Liver (tissue), 9 donors: Measurements from ENCODE around the gene KLC4. TPM values are rescaled to one million over a fixed set of nuclear protein-coding genes. Genes with fewer than 3 reads are reported as not detected.

Source experiments
- DNase-seq: peaks from one replicate; pipeline ENCODE4 v3.0.0-alpha.2; 2017; ENCODE audit warnings: low spot score
- H3K27ac ChIP-seq, 2 donors: one replicate each; pipeline ENCODE4 v1.7.0; 2013; ENCODE audit warnings: inconsistent platforms in 2 of 2, low read length in 2 of 2, control low read depth in 1 of 2, low read depth in 1 of 2, mild to moderate bottlenecking in 1 of 2
- H3K27me3 ChIP-seq, 4 donors: one replicate each; pipeline versions ENCODE4 v1.6.1 to v1.7.0; 2013; ENCODE audit warnings: low read length in 3 of 4, inconsistent platforms in 1 of 4, mild to moderate bottlenecking in 1 of 4, moderate library complexity in 1 of 4; ENCODE audit not compliant: control insufficient read depth in 4 of 4, insufficient read depth in 4 of 4
- H3K36me3 ChIP-seq, 4 donors: one replicate each; pipeline versions ENCODE4 v1.6.1 to v1.7.0; 2013; ENCODE audit warnings: low read length in 3 of 4, mild to moderate bottlenecking in 3 of 4, low read depth in 1 of 4, moderate library complexity in 1 of 4; ENCODE audit not compliant: control insufficient read depth in 4 of 4, insufficient read depth in 3 of 4
- H3K4me1 ChIP-seq, 4 donors: one replicate each; pipeline versions ENCODE4 v1.6.1 to v1.7.0; 2013; ENCODE audit warnings: low read length in 3 of 4, mild to moderate bottlenecking in 3 of 4, moderate library complexity in 1 of 4; ENCODE audit not compliant: control insufficient read depth in 4 of 4, insufficient read depth in 4 of 4
- H3K4me3 ChIP-seq, 3 donors: one replicate each; pipeline versions ENCODE4 v1.6.1 to v1.7.0; 2013; ENCODE audit warnings: low read length in 3 of 3, control low read depth in 1 of 3, low read depth in 1 of 3, mild to moderate bottlenecking in 1 of 3
- H3K9ac ChIP-seq, 2 donors: one replicate each; pipeline ENCODE4 v1.7.0; 2013; ENCODE audit warnings: low read length in 2 of 2, mild to moderate bottlenecking in 2 of 2, moderate library complexity in 2 of 2, control low read depth in 1 of 2, low read depth in 1 of 2
- H3K9me3 ChIP-seq, 4 donors: one replicate each; pipeline versions ENCODE4 v1.6.1 to v1.7.0; 2013; ENCODE audit warnings: low read length in 3 of 4; ENCODE audit not compliant: control insufficient read depth in 4 of 4
- ATF3 ChIP-seq: IDR thresholded peaks from 2 replicates; pipeline ENCODE4 v1.6.1; 2016; ENCODE audit warnings: antibody characterized with exemption
- CTCF ChIP-seq: fragments of 150-350 bp; IDR thresholded peaks from 2 replicates; pipeline ENCODE4 v1.5.1; 2017; ENCODE audit warnings: improper control_type of control experiment, low read depth, low read length; ENCODE audit not compliant: missing input control
- FOXA1 ChIP-seq: IDR thresholded peaks from 2 replicates; pipeline ENCODE4 v1.6.1; 2016; ENCODE audit warnings: antibody characterized with exemption
- FOXA2 ChIP-seq: IDR thresholded peaks from 2 replicates; pipeline ENCODE4 v1.6.1; 2016; ENCODE audit warnings: antibody characterized with exemption
- HNF4G ChIP-seq: IDR thresholded peaks from 2 replicates; pipeline ENCODE4 v1.6.1; 2016; ENCODE audit warnings: antibody characterized with exemption
- JUND ChIP-seq, 2 donors: IDR thresholded peaks; 2 replicates each; pipeline ENCODE4 v1.6.1; 2016; ENCODE audit warnings: antibody characterized with exemption in 2 of 2
- NR2F2 ChIP-seq: IDR thresholded peaks from 2 replicates; pipeline ENCODE4 v1.6.1; 2016; ENCODE audit warnings: antibody characterized with exemption
- RAD21 ChIP-seq, 2 donors: IDR thresholded peaks; 2 replicates each; pipeline ENCODE4 v1.6.1; 2016; ENCODE audit warnings: antibody characterized with exemption in 2 of 2, mild to moderate bottlenecking in 2 of 2
- REST ChIP-seq: IDR thresholded peaks from 2 replicates; pipeline ENCODE4 v1.6.1; 2016; ENCODE audit warnings: antibody characterized with exemption, mild to moderate bottlenecking
- RXRA ChIP-seq, 2 donors: IDR thresholded peaks; 2 replicates each; pipeline ENCODE4 v1.6.1; 2017 to 2018; ENCODE audit warnings: antibody characterized with exemption in 2 of 2, mild to moderate bottlenecking in 1 of 2
- SP1 ChIP-seq: IDR thresholded peaks from 2 replicates; pipeline ENCODE4 v1.6.1; 2018; ENCODE audit warnings: antibody characterized with exemption, mild to moderate bottlenecking
- TAF1 ChIP-seq: conservative IDR thresholded peaks from 2 replicates; pipeline ENCODE4 v1.6.1; 2016; ENCODE audit warnings: antibody characterized with exemption, mild to moderate bottlenecking
- YY1 ChIP-seq: IDR thresholded peaks from 2 replicates; pipeline ENCODE4 v1.6.1; 2016; ENCODE audit warnings: antibody characterized with exemption, mild to moderate bottlenecking
- WGBS: extraction: QIAGEN DNeasy Blood & Tissue Kit; methylation state at CpG from one replicate; pipeline ENCODE4 v1.1.7; 2013; 5-methylcytosine and 5-hydroxymethylcytosine counted together
- polyA plus RNA-seq, 2 donors: library from polyadenylated mRNA; stranded (reverse) in 1 of 2; unstranded in 1 of 2; fragments of 200-250 nt in 1 of 2; fragments of >200 nt in 1 of 2; fragmentation: Nextera tagmentation in 1 of 2; extraction: Ambion mirVana in 1 of 2; gene quantifications; one replicate each; pipeline versions ENCODE4 v1.2.1 to v1.2.3, GENCODE V29; 2013 to 2015
- total RNA-seq, 2 donors: library from RNA; depleted of rRNA; stranded (reverse); fragments of >200 nt; gene quantifications; one replicate each; pipeline ENCODE4 v1.2.3, GENCODE V29; 2014
- donor health status: healthy.
- donor health status: healthy.
- donor health status: healthy.
- donor health status: healthy.
- donor health status: healthy.

Gene KLC4
- total and polyA plus RNA-seq, 4 donors = 33.2 to 97.0 (median 45.9) TPM

- no peak for TF ChIP-seq FOXA1
- TF ChIP-seq NR2F2 = no peak
- no peaks in the 10 kb centered on the region for H3K9me3 ChIP-seq
- no peaks in the 10 kb centered on the region for H3K4me1 ChIP-seq
- DNase-seq = no peak
- H3K36me3 ChIP-seq = no peaks in the 10 kb centered on the region
- H3K9ac ChIP-seq = no peak overlapping the region
- H3K27me3 ChIP-seq = no peaks in the 10 kb centered on the region
- no peak overlapping the region for H3K4me3 ChIP-seq
- 94% methylated on average over 9 of the region's 9 CpGs for WGBS
- H3K27ac ChIP-seq = no peak overlapping the region
These were observed 60.8 kb downstream of the KLC4 start for GRCh38 chr6:43120101-43120763.

GRCh38 chr6:43120944-43121913 is 61.8 kb downstream of the KLC4 start:
- no peak overlapping the region for H3K27ac ChIP-seq
- no peak overlapping the region for H3K9ac ChIP-seq
- no peaks in the 10 kb centered on the region for H3K4me1 ChIP-seq
- no peak for TF ChIP-seq SP1
- no peak for TF ChIP-seq FOXA2
- no peak for TF ChIP-seq ATF3
- TF ChIP-seq YY1 = no peak
- no peak for TF ChIP-seq REST
- TF ChIP-seq NR2F2 = no peak
- no peak for TF ChIP-seq HNF4G
- TF ChIP-seq CTCF = no peak
- TF ChIP-seq RXRA (IDR thresholded peaks at IDR 0.05) = no peak
- TF ChIP-seq RAD21 (IDR thresholded peaks at IDR 0.05) = no peak
- no peak for TF ChIP-seq TAF1
- no peak for TF ChIP-seq JUND (IDR thresholded peaks at IDR 0.05)
- no peaks in the 10 kb centered on the region for H3K27me3 ChIP-seq
- 87% methylated on average over 9 of the region's 9 CpGs for WGBS
- H3K36me3 ChIP-seq = no peaks in the 10 kb centered on the region
- H3K9me3 ChIP-seq = no peaks in the 10 kb centered on the region
- H3K4me3 ChIP-seq = no peak overlapping the region
- DNase-seq = no peak
